ENCODE measurements around the gene CYP2A6.

Gene CYP2A6

DNA sequence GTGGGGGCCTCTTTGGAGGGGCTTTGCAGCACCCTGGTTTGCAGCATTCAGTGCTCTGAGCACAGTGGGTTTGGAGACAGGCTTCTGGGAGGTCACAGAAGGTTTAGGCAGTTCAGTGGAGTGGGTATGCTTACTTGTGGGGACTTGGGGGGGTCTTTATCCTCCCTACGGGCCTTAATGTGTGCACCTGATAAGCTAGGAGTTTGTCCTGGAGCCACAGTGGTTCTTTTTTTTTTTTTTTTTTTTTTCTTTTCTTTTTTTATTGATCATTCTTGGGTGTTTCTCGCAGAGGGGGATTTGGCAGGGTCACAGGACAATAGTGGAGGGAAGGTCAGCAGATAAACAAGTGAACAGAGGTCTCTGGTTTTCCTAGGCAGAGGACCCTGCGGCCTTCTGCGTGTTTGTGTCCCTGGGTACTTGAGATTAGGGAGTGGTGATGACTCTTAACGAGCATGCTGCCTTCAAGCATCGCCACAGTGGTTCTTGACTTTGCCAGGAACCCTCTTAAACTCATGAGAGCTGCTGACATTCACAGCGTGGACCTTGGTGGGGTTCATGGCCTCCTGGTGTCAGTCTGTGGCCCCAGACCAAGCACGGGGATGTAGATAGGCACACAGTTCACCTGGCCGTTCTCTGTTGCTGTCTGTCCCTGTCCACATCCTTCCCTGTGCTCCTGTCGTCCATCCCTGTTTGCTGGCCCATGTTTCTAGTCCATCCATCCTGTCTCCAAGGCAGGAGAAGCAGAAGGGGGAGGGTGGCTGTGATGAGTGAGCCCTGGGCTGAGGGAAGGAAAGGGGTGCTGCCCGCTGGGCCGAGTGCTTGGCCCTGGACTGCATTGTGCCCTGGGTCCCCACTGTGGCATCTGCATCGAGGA is 48.6 kb downstream of the CYP2A6 start:
- no peak for DNase-seq

GRCh38 chr19:40800997-40801377 is 49.3 kb downstream of the CYP2A6 start:
- no peak for DNase-seq

- DNase-seq, result no peak
Measured at GRCh38 chr19:40800339-40800996, 49.8 kb downstream of the CYP2A6 start.

- peak; percentile 72 for DNase-seq
Measured at GRCh38 chr19:40799558-40800338, 50.5 kb downstream of the CYP2A6 start.

GRCh38 chr19:40798683-40799557 is 51.3 kb downstream of the CYP2A6 start, which contains the start of gene EGLN2:
Gene EGLN2, plus strand, starts transcription at chr19:40799191. Its CDS starts 1,382 bp downstream, at chr19:40800573.
- DNase-seq, result peak; percentile 100

GRCh38 chr19:40797963-40798682 is 52.1 kb downstream of the CYP2A6 start:
- peak; percentile 68 for DNase-seq

GRCh38 chr19:40797166-40797962 is 52.9 kb downstream of the CYP2A6 start:
- DNase-seq, result no peak
